ENCODE results near the gene INPP4A.
"Not testable (repeated sequence)": the region's sequence is repeated elsewhere in the genome, so short reads cannot be mapped to it uniquely, and the experiment has no call there.

Gene INPP4A

GRCh38 chr2:98434492-98434891, 10.2 kb upstream of the INPP4A start:
- DNase-seq (ENCODE audit: low read depth, low spot score) = no peak
- H3K27ac ChIP-seq = no peak overlapping the region

GRCh38 chr2:98435670-98436069, 9.0 kb upstream of the INPP4A start:
- not testable (repeated sequence) for H3K27ac ChIP-seq; DNase-seq (ENCODE audit: low read depth, low spot score)

- no peak for DNase-seq (ENCODE audit: low read depth, low spot score)
- H3K27ac ChIP-seq = no peak overlapping the region
These were observed 7.9 kb upstream of the INPP4A start for GRCh38 chr2:98436734-98437133.

- H3K27ac ChIP-seq = no peak overlapping the region
- no peak for DNase-seq (ENCODE audit: low read depth, low spot score)
These were observed 6.2 kb upstream of the INPP4A start for GRCh38 chr2:98438190-98439133.

- H3K27ac ChIP-seq = no peak overlapping the region
- DNase-seq (ENCODE audit: low read depth, low spot score) = no peak
These were observed 2.8 kb upstream of the INPP4A start for GRCh38 chr2:98441706-98442450.

- DNase-seq (ENCODE audit: low read depth, low spot score) = no peak
- H3K27ac ChIP-seq = no peak overlapping the region
These were observed 2.2 kb upstream of the INPP4A start for GRCh38 chr2:98442488-98442887.

- H3K27ac ChIP-seq = peak overlapping the region; percentile 37
- DNase-seq (ENCODE audit: low read depth, low spot score) = no peak
These were observed 572 bp downstream of the INPP4A start for GRCh38 chr2:98445177-98445682.

GRCh38 chr2:98445683-98446581, 1.3 kb downstream of the INPP4A start:
- no peak overlapping the region for H3K27ac ChIP-seq
- DNase-seq (ENCODE audit: low read depth, low spot score) = no peak

- H3K27ac ChIP-seq = no peak overlapping the region
- DNase-seq (ENCODE audit: low read depth, low spot score) = no peak
These were observed 2.2 kb downstream of the INPP4A start for GRCh38 chr2:98446850-98447249.

GRCh38 chr2:98448441-98449145, 3.9 kb downstream of the INPP4A start:
- no peak for DNase-seq (ENCODE audit: low read depth, low spot score)
- H3K27ac ChIP-seq = no peak overlapping the region

GRCh38 chr2:98452396-98453027, 7.9 kb downstream of the INPP4A start:
- no peak overlapping the region for H3K27ac ChIP-seq
- DNase-seq (ENCODE audit: low read depth, low spot score) = no peak

GRCh38 chr2:98453083-98453482, 8.4 kb downstream of the INPP4A start:
- DNase-seq (ENCODE audit: low read depth, low spot score) = no peak
- no peak overlapping the region for H3K27ac ChIP-seq

GRCh38 chr2:98453531-98453930, 8.9 kb downstream of the INPP4A start:
- no peak overlapping the region for H3K27ac ChIP-seq
- no peak for DNase-seq (ENCODE audit: low read depth, low spot score)

GRCh38 chr2:98454073-98454472, 9.4 kb downstream of the INPP4A start:
- no peak overlapping the region for H3K27ac ChIP-seq

GRCh38 chr2:98454500-98455235, 10.0 kb downstream of the INPP4A start:
- peak overlapping the region; percentile 12 for H3K27ac ChIP-seq
- no peak for DNase-seq (ENCODE audit: low read depth, low spot score)

More at GRCh38 chr2:98454073-98454472, 9.4 kb downstream of the INPP4A start:
- DNase-seq (ENCODE audit: low read depth, low spot score) = no peak

GRCh38 chr2:98455494-98455976, 10.9 kb downstream of the INPP4A start:
- H3K27ac ChIP-seq = no peak overlapping the region
- DNase-seq (ENCODE audit: low read depth, low spot score) = no peak

GRCh38 chr2:98457045-98457696, 12.5 kb downstream of the INPP4A start:
- peak overlapping the region; percentile 42 for H3K27ac ChIP-seq
- peak; percentile 63 for DNase-seq (ENCODE audit: low read depth, low spot score)

- DNase-seq (ENCODE audit: low read depth, low spot score) = no peak
- peak overlapping the region; percentile 42 for H3K27ac ChIP-seq
These were observed 13.5 kb downstream of the INPP4A start for GRCh38 chr2:98458207-98458606.
